Hypothalamus (tissue), 51 donors: ENCODE measurements around the gene DOCK2.
"Not testable (repeated sequence)": the region's sequence is repeated elsewhere in the genome, so short reads cannot be mapped to it uniquely, and the experiment has no call there.

Experiments used
- DNase-seq, 51 donors: peaks; one replicate each; lab custom pipeline; 2025; lab: John Stamatoyannopoulos, UW

Gene DOCK2

DNA sequence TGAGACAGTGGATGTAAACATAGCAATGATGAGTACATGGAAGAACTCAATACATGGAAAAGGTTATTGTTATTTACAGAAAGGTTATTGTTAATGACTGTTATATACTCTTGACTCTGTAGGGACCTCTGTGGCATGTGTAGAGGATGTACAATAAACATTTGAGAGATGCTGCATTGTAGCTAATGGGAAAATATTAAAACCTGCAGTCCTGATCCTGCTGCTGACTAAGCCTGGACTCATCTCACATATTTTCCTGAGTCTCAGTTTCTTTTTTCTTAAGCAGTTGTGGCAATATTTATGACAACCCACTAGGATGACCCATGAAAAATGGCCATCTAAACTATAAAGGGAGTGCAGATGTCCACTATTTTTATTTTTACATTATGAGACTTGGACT, 75.4 kb downstream of the DOCK2 start:
- no peak for DNase-seq

DNA sequence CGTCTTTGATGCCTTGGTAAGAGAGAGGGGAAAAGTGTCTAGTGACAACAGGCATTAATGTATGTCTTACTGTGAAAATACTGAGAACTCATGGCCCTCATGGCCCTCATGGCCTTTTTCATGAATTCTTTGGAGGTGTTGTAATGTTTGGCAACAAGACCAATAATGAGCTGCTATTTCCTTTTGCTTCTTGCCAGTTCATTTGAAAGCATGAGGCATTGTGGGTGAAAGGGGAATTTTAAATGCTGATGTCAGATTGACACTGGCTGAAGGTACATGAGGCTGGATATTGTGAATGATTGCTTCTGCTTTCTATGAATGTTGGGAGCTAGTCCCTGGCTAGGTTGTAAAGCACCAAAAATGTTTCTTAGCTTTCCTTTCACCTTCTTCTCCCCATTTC, 79.2 kb downstream of the DOCK2 start:
- no peak for DNase-seq

DNA sequence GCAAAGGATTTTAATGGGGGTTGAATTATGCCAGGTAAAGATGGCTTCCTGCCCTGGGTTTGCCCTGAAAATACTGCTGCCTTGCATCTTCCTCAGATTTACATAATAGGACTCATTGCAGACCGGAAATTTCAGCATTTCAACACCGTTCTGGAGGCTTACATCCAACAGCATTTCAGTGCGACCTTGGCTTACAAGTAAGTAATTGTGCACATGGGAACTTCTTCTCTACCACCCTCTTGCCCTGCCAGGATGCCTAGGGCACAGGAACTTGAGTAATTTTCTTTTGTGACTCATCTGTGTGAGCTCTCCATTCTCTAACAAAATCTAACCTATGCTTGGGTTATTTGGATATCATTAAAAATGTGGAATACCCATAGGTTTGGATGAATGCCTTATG, 80.2 kb downstream of the DOCK2 start:
- no peak for DNase-seq

DNA sequence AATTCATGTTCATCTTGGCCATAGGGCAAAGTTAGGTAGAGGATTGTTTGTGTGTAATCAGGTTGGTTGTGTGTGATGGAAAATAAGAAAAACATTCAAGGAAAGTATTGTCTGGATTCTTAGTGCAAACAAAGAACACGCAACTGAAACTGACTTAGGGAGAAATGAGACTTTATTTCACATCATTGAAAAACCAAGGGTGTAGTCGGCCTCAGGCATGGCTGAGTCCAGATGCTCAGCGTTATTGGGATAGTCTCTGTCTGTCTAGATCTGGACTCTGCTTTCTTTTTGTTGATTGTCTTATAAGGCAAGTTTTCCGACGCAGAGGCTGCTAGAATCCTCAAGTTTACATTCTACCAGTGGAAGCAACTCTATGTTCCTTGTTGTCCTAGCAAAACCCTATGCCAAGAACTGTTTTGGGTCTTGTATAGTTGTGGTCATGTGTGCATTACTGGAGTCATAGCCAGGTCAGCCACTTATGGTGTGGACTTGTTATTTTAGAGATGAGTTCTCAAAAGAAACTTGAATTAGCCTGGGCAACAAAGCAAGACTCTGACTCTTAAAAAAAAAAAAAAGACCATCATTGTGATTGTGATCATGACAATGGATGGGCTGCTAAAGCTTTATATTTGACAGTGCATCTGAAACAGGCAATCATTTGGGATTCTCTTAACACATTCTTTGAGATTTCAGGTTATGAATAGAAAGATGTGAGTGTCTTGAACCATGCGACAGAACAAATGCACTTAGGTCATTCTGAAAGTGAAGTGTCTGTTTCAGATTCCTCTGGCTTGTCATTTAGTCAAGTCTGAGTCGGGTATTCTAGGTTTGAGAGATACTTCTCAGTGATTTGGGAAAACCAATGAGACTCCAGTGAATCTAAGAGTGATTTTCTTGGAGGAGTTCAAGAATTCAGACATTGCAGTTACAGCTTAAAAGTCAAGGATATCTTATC, 82.6 kb downstream of the DOCK2 start:
- DNase-seq = no peak

DNA sequence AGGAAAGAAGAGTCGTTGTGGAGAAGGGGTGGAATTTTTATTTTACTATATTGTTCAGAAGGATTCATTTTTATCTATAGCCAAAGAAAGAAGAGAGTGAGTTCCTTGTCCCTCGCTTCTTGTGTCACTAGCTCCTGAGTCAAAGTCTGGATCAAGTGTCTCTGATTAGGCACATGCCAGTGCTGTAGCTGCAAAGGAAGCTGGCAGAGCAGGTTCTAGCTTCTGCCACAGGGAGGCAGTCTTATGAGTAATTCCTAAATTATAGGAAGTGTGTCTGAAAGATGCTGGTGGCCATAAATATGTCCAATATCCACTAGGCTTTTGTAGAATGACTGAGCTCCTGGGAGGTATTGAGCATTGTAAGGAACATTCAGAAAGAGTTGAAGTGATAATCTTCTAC, 84.7 kb downstream of the DOCK2 start:
- no peak for DNase-seq

DNA sequence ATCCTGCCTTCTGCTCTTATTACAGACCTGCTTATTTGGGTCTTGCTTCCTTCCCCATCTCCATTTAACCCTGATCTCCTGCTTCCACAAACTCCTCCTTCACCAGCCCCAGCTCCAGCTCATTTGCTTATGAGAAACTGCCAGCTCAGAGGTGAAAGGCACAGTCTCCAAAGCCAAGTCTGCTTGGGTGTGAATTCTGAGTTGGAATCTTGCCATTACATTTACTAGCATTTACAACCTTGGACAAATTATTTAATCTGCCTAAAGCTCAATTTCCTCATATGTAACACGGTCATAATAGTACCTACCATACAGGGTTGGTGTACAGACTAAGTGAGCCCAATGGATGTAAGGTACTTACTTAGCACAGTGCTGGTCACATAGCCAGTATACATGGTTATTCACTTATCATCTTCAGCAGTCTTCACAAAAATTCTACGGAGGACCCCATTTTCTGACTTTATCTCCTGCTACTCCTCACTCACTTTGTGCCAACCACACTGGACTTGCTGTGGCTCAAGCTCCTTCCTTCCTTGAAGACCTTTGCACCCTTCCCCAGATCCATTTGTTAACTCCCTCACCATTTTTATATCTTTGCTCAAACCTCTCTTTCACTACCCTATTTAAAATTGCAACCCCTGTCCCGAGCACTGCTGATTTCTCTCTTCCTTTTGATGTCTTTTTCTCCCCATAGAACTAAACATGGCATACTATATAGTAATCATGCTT, 86.2 kb downstream of the DOCK2 start:
- DNase-seq = no peak

DNA sequence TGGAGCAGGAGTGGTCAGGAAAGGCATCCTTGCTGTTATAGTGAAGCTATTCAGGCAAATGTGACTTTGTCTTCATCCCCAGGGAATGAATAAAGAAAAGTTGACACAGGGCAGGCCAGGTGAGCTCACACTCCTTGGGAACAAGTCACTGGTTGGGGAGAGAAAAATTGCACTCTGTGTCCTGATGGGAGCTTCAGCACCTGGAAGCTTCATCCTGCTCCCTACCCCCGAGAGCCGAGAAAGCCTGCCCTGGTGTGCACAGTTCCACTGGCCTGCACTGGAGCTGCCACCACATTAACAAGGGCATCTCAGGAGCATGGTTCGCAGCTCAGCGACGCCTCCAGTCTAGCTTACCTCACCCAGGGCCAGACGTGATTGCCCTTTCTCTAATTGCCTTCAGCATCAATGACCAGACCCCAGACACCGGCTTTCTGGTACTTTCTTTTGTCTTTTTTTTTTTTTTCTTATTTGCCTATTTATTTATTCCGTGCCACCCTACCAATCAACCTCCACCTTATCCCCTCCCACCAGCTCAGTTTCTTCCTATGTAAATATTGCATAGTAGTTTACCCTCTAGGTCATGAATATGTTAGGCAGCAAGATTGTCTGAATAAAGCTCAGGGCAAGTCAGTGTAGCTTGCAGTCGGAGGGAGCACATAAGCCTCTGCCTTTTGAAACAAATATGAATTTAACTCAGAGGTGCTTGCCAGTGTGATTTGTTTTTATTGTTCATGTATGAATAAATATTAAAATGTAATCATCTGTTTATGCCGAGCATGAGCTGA, 87.4 kb downstream of the DOCK2 start:
- no peak for DNase-seq

DNA sequence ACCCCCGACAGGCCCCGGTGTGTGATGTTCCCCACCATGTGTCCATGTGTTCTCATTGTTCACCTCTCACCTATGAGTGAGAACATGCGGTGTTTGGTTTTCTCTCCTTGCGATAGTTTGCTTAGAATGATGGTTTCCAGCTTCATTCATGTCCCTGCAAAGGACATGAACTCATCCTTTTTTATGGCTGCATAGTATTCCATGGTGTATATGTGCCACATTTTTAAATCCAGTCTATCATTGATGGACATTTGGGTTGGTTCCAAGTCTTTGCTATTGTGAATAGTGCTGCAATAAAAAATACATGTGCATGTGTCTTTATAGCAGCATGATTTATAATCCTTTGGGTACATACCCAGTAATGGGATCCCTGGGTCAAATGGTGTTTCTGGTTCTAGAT, 88.6 kb downstream of the DOCK2 start:
- not testable (repeated sequence) for DNase-seq

DNA sequence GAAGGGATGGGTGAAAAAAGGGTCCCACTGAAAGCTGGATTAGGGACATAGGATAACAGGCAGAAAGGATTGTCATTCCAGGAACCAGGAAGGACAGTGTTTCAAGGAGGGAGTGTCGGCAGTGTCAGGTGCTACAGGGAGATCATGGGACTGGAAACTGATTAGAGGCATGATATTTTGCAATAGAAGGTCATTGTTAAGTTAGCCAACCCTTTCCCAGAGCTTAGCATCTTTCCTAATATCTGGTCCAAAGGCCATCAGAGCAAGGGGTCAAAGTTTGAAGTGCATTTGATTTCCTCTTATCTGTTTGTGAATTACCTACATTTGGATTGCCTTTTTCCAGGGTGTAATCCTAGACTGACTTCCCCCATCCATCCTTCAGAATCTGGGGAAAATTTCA, 91.3 kb downstream of the DOCK2 start:
- DNase-seq = no peak

DNA sequence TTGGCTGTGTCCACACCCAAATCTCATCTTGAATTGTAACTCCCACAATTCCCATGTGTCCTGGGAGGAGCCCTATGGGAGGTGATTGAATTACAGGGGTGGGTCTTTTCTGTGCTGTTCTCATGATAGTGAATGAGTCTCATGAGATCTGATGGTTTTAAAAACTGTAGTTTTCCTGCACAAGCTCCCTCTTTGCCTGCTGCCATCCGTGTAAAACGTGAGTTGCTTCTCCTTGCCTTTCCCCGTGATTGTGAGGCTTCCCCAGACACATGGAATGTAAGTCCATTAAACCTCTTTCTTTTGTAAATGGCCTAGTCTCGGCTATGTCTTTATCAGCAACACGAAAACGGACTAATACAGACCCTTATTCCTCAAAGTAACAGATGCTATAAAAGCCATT, 94.1 kb downstream of the DOCK2 start:
- no peak for DNase-seq

DNA sequence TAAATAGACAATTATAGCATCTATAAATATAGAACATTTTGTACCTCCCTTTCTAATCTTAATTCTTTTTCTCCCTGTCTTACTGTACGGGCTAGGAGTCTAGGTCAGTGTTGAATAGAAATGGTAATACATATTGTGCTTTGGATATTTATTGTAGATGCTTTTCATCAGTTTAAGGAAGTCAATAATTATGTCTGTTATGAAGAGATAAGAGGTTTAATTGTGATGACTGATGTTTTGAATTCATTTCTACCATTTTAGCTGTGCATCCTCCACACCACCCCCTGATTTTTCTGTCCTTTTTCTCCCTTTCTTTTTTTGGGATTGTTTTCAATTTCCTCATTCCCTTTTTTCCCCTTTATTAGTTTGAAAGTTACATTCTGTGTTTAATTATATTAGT, 95.8 kb downstream of the DOCK2 start:
- DNase-seq = no peak

DNA sequence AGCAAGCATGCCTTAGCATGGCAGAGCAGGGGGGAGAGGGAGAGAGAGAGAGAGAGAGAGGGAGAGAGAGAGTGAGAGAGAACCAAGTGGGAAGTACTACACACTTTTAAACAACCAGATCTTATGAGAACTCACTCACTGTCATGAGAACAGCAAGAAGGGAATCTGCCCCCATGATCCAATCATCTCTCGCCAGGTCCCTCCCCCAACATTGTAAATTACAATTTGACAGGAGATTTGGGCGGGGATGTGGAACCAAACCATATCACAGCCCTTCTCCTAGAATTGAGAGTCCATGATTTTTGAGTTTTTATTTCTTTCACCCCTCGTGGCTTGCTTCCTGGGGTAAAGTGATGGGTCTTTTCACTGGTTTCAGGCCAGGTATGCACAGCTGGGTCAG, 98.8 kb downstream of the DOCK2 start:
- DNase-seq = no peak

DNA sequence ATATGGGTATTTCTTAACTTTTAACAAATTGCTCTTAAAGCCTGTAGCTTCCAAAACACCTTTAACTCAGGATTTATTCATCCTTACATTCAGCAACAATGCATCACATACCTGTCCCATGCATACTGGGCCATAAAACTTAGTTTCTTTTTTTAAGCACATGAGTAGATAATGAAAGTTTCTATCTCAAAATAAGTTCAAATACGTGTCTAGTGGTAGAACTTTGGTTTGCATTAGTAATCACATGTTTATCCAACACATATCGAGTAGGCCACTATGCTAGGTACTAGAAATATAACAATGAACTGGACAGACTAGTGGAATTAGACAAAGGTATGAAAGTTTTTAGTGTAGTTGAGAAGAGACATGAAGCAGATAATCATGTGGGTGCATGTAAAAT, 99.6 kb downstream of the DOCK2 start:
- no peak for DNase-seq

DNA sequence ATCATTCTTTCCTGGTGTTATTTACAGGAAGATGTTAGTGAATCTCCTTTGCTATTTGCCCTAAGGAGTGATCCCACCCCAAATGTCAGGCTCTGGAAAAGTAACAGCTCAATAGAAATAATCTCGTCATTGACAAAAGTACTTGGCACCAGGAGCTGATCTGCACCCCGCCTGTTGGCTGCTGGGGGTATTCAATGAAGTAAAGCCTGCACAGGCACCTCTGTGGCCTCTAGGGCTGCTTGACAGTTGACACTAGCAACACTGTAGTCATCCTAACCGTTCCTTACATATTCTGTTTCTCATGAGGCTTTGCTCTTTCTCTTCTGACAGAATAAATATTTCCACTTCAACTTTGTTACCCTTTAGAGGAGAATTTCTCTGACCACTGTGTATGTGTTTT, 103.4 kb downstream of the DOCK2 start:
- no peak for DNase-seq

DNA sequence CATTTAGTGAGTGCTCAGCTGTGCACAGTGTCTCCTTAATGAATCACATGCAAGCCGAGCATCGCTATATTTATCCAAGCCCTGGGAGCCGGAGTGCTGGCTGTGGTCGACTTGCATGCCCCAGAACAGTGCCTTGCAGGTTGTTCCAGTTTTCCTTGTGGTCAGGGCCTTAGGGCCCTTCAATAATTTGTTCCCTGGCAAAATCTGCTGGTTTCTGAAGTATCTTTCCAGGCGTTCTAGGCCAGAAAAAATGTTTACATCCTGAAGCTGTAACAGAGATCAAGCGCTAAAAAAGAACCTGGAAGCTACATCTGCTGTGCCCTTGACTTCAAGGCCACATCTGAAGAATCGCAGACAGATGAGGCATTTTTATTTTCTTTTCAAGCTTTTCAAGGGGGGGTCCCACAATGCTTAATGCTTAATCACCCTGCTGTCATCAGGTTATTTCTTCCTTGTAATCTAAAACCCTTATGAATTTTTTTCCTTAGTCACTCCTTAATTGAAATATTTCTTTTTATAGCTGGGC, 105.8 kb downstream of the DOCK2 start:
- DNase-seq = no peak

DNA sequence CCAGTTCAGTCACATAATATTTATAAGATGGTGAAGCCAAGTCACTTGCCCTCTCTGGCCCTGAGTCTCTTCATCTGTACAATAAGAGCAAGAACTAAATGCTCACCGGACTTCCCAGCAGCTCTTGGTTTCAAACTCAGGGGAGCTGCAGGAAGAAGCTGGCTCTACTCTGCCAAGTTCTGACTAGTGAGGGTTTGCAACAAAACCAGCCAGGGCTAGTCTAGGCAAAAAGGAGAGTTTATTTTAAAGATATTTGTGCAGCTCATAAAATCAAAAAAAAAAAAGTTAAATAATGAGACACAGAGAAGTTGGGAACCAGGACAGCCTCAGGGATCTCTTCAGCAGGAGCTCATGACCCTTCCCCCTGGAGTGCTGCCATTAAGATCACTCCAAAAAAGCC, 107.3 kb downstream of the DOCK2 start:
- DNase-seq = no peak

DNA sequence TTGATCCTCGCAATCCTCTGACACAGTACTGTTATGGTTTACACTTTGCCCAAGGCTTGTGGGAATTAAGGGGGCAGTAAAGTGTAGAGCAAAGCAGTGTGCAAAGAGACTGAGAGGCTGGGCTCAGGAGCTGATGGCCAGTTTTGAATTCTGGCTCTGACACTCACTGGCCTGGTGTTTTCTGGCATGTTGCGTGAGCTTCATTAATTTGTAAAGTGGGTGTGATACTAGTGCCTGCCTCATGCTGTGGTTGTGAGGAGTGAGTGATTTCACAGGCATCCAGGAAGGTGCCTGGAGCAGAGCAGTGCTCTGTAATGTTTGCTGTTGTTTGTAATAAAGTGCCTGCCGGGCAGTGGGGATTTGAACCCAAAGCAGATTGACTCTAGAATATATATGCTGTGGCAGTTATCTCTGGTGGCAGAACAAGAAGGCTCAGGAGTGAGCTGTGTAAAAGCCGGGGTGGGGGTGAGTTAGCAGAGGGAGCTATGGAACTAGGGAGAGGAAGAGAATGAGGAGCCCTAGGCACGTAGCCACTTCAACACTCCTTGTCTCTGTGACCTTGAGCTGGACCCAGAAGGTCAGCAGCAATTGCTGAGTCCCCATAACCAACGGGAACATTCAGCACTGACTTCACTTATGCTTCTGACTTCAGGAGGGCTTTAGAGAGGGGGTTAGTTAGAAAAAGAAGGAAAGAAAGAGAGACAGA, 108.5 kb downstream of the DOCK2 start:
- no peak for DNase-seq

DNA sequence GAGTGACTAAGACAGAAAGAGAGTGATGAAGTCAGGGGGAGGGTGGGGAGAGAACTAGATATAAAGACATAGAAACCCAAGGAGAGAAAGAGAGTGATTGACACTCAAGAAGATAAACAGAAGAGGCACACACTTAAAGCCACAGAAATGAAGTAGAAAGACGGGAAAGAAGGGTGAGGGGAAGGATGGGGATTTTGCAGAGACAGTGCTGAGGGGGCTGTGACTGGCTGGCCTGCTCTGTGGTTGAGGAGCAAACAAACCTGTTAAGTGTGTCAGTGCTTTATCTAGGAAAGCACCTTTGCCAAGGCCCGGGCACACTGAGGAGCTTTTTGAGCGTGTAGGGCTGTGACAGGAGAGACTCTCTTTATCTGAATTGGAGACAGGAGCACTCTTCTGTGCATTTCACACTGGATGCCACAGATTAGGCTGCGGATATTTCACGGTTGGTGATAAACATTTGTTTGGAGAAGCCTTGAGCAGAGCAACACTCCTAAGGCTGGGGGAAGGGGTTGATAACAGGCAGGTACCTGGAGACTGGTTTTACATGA, 109.1 kb downstream of the DOCK2 start:
- DNase-seq = no peak

DNA sequence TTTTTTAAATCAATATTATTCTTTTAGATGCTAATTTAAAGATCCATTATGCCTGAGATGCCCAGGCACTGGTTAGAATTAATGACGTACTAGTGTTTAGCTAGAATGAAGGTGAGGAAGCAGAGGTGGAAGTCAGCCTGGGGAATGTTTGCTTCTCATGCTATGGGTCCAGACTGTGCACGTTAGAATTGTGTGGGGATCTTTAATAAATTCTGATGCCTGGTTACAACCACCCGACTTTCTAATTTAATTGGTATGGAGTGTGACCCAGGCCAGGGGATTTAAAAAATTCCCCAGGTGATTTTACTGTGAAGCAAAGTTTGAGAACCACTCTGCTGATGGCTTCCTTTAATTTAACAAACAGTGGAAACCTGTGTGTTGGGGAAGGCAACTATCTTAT, 111.1 kb downstream of the DOCK2 start:
- no peak for DNase-seq

DNA sequence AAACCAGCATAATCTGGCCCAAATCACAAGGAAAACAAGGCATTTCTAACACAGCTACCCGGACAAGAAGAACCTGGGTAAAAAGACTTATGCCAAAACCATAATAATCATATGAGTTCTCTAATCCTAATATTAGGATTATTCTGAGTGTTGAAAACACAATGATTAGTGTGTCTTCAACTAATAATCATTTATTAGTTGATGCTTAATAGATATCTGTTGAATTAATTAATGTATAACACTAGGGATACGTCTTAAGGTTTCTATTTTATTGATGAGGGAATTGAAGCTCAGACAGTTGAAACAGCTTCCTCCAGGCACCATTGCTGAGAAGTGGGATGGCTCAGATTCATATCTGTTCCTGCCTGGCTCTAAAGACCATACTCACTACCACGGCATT, 112.2 kb downstream of the DOCK2 start:
- no peak for DNase-seq
